Stimulated activated CD4-positive, alpha-beta T cell treated with anti-CD3 and anti-CD28 coated beads, Interleukin-12 subunit alpha, Interleukin-12 subunit beta, amount 100 ng/mL, for 24 hours (primary cell): ENCODE data around the gene LYSMD2.

Experiments
- DNase-seq, 2 experiments: peaks; one replicate each; pipeline ENCODE4 v3.0.0-alpha.2; 2020; ENCODE audit warnings: low read depth in 2 of 2

The LYSMD2 gene

DNA sequence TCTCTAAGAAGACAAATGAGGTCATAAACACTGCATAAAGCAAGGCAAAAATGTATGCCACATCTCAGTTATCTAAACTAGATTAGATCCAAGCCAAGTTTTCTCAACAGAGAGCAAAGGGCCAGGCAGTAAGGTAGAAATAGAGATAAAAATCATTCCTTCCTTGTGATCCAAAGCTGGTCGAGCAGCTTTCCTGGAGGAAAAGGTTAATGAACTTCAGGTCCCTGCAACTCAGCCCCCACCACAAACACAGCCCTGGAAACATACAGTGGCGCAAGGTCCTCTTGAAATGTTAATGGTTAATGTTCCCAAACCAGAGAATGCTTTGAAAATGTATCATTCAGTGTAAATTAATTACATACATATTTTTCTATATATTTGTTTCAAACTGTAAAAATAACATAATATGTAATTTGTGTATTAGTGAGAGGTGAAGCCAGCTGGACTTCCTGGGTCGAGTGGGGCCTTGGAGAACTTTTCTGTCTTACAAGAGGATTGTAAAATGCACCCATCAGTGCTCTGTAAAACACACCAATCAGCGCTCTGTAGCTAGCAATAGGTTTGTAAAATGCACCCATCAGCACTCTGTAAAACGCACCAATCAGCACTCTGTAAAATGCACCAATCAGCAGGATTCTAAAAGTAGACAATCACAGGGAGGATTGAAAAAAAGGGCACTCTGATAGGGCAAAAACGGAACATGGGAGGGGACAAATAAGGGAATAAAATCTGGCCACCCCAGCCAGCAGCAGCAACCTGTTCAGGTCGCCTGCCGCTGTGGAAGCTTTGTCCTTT is 17.1 kb downstream of the LYSMD2 start:
- no peak for DNase-seq

- no peak for DNase-seq
Measured at GRCh38 chr15:51718746-51719145, 18.7 kb downstream of the LYSMD2 start.

DNA sequence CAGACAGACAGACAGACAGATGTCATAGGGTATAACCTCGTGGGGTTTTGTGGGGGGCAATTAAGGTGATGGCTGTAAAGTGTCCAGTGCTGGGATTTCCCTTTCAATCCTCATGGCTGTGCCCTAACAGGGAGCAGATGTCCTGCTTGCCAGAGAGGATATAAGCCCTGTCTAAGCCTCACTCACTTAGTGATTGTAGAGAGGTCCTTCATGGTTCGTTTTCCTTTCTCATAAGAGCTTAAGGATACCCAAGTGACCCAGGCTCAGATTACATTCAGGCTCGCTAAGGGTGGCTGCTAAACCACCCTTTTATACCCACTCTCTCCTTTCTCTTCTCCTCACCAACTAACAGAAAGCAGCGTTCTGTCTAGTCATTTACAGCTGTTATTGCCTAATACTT is 19.2 kb downstream of the LYSMD2 start:
- DNase-seq, result no peak

DNA sequence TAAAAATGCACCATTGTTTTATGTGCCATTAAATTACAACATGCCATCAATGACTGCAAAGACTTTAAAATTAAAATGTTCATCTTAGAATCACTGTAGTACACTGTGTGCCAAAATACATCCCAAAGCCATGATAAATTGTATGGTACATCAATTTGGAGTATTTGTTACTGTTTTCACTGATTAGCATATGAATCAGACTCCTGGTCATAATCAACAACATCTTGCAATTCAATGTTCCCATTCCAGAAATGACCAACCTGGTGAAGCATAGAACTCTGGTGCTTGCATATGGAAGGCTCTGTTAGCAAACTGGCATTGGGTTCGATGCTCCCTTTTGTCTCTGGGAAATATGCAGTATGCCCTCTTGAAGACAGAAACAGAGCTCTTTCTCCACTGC is 22.5 kb downstream of the LYSMD2 start:
- DNase-seq, result no peak

DNA sequence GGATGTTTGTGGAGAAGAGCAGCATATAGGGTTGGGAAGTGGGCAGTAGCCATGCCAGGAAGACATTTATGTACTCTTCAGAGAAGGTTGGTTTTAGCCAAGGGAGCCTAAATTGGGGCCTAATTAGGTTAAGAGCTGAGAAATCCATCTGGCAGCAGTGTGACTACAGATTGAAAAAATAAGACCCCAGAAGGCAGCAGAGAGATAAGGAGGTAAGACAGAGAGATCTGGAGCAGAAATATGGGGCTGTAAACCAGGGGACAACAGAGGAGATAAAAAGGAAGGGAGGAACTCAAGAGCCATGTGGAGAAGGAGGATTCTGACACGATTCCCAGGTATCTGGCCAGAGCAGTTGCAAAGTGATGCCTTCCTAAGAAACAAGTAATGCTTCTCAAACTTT is 23.3 kb downstream of the LYSMD2 start:
- no peak for DNase-seq

GRCh38 chr15:51709031-51709430 is 28.4 kb downstream of the LYSMD2 start:
- no peak for DNase-seq

DNA sequence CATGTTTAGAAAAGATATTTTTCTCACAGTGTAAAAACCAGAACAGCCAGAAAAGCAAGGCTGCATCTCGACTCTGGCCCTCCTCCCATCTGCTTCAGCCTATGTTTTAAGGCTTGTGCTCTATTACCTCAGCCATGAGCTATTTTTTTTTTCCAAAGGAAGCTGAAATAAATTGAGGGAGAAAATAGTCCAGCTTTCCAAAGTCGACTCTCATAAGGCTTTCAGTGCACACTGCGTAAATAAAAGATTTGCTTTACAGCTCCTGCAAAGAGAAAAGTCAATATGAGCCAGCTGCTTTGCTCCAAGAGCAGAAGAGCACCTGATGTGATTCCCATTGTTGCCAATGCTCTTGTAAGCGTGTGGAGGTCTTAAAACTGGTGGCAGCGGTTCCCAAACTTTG is 29.4 kb downstream of the LYSMD2 start:
- DNase-seq, result no peak

GRCh38 chr15:51706926-51707608 is 30.4 kb downstream of the LYSMD2 start:
- no peak for DNase-seq

- no peak for DNase-seq
Measured at GRCh38 chr15:51706291-51706690, 31.2 kb downstream of the LYSMD2 start.

GRCh38 chr15:51702710-51703109 is 34.7 kb downstream of the LYSMD2 start:
- no peak for DNase-seq

DNA sequence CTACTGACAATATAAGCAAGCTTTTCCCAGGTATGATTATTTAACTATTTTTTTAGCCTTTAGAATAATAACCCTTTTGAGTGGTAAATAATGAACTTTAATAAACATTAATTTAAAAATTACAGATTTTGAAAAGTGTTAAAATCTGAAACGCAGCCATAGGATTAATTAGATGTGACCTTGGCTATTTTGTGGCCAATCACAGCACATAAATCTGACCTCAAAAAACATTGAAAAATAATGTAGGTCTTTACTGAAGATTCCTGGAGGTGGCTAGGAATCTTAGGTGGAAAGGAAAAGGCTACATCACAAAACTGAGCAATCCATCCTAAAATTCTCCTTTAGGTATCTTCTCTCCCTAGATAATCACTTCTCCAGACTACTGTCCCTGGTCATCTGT is 38.1 kb downstream of the LYSMD2 start:
- no peak for DNase-seq

GRCh38 chr15:51697163-51697562 is 40.3 kb downstream of the LYSMD2 start:
- DNase-seq, result no peak

DNA sequence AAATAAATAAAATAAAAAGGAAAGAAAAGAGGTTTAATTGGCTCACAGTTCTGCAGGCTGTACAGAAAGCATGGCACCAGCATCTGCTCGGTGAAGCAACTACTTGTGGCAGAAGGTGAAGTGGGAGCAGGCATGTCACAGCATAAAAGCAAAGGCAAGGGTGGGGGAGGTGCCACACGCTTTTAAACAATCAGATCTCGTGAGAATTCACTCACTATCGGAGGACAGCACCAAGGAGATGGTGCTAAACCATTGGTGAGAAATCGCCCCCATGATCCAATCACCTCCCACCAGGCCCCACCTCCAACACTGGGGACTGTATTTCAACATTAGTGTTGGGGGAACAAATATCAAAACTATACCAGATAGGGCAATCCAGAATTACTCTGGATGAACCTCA is 40.9 kb downstream of the LYSMD2 start:
- no peak for DNase-seq

GRCh38 chr15:51692154-51692553 is 45.3 kb downstream of the LYSMD2 start:
- no peak for DNase-seq

- DNase-seq, result no peak
Measured at GRCh38 chr15:51688863-51689262, 48.6 kb downstream of the LYSMD2 start.

DNA sequence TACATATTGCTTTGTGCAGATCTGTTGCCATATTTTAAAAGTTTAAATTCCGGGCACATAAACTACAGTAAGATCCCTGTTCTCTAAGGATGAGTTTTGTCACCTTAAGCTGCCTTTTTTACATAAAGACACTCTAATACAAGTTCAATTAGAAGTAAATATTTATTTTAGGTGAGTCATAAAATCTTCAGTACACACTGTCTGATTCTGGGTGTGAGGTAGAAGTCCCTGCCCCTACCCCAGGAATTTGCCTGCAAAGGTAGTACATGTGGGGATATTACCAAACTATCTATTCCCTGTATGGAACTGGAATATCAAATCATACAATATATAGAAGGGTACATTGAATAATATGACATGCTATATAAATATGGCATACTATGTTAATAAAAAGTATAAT is 49.9 kb downstream of the LYSMD2 start:
- no peak for DNase-seq

GRCh38 chr15:51681303-51681963 is 56.0 kb downstream of the LYSMD2 start, which contains the start of gene SCG3:
Gene SCG3, plus strand, starts transcription at chr15:51681503. Its CDS starts 253 bp downstream, at chr15:51681756.
- DNase-seq, result peak; percentile 21 to 60

DNA sequence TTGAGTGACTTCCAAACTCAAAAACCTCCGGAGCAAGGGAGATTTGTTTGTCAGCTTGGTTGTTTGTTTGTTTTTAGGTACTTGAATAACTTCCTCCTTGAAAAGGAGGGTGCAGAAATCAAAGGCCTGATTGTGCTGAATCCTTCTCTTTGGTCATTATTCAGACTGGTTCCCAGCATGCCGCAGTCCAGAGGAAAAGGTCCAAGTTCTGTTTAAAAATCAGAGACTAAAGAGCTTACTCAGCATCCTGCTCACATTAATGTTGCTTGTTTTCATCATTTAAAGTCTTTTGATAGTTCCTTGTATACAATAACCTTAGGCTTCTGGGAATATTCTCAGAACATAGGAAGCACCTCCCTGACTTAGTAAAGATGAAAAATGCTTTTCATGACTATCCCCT is 57.1 kb downstream of the LYSMD2 start:
- DNase-seq, result no peak

DNA sequence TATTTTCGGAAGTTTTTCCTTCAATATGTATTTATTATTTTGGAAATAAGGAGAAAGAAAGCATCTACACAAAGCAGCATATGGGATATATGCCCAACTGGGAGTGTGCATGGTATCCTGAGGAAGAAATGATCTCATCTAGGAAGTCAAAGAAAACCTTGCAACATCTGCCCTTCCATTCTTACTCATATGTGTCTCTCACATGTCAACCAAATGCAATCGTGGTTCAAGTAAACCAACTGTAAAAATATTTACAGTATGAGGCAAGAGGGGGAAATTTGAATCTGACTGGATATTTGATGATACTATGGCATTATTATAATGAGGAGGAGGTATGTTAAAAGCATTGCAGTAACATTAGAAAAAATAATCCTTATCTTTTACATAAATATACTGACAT is 59.4 kb downstream of the LYSMD2 start:
- no peak for DNase-seq

- DNase-seq, result no peak
Measured at GRCh38 chr15:51677452-51677851, 60.0 kb downstream of the LYSMD2 start.

GRCh38 chr15:51677021-51677420 is 60.4 kb downstream of the LYSMD2 start:
- DNase-seq, result no peak

DNA sequence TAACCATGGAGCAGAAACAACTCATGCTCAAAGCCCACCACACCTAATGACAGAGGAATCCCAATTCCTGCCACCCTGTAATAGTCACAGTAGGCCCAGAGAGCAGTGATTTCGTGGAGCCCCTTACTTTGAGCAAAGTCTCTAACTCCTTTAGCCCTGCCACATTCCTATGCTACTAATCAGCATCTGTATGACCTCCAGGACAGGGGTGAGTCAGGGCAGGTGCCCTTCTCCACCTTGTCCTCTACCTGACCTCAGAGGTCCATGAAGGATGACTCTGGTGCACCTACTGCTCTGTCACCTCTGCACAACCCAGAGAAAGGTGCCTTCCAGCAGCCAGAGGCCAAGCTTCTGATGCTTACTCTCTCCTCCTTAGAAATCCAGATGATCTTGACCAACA is 62.2 kb downstream of the LYSMD2 start:
- no peak for DNase-seq
